CD14-positive monocyte (primary cell): Measurements from ENCODE around the gene SERPINA4. TPM values are rescaled to one million over a fixed set of nuclear protein-coding genes. Genes with fewer than 3 reads are reported as not detected.

Experiments used
- DNase-seq, 3 donors: peaks; one replicate each; pipeline ENCODE4 v3.0.0-alpha.2; 2011 to 2022
- H2AFZ ChIP-seq: 2 replicates; pipeline ENCODE4 v1.6.0; 2012; ENCODE audit warnings: mild to moderate bottlenecking, low read depth, low read length, inconsistent platforms; ENCODE audit not compliant: insufficient read depth, poor library complexity, severe bottlenecking
- H3K27ac ChIP-seq, 2 donors: 1 replicate in 1 of 2; 2 replicates in 1 of 2; pipeline ENCODE4 v1.5.1; 2012 to 2013; ENCODE audit warnings: low read length in 2 of 2, control low read depth in 1 of 2, inconsistent platforms in 1 of 2, low read depth in 1 of 2, mild to moderate bottlenecking in 1 of 2
- H3K27me3 ChIP-seq, 2 donors: one replicate each; pipeline versions ENCODE4 v1.6.0 to v1.6.1; 2011 to 2013; ENCODE audit warnings: low read length in 2 of 2; ENCODE audit not compliant: control insufficient read depth in 2 of 2, insufficient read depth in 2 of 2
- H3K36me3 ChIP-seq, 2 donors: replicated peaks in 1 of 2; 1 replicate in 1 of 2; 2 replicates in 1 of 2; pipeline versions ENCODE4 v1.5.1 to v1.6.1; 2012 to 2013; ENCODE audit warnings: low read length in 2 of 2, control low read depth in 1 of 2, inconsistent platforms in 1 of 2, mild to moderate bottlenecking in 1 of 2; ENCODE audit not compliant: insufficient read depth in 2 of 2, control insufficient read depth in 1 of 2
- H3K4me1 ChIP-seq, 2 donors: 1 replicate in 1 of 2; 2 replicates in 1 of 2; pipeline versions ENCODE4 v1.5.1 to v1.6.1; 2012 to 2013; ENCODE audit warnings: low read length in 2 of 2, control low read depth in 1 of 2, inconsistent platforms in 1 of 2, mild to moderate bottlenecking in 1 of 2, moderate library complexity in 1 of 2; ENCODE audit not compliant: insufficient read depth in 2 of 2, control insufficient read depth in 1 of 2
- H3K4me2 ChIP-seq: replicated peaks from 2 replicates; pipeline ENCODE3; 2012; ENCODE audit warnings: low read length, moderate library complexity, mild to moderate bottlenecking; ENCODE audit not compliant: poor library complexity, severe bottlenecking; ENCODE audit errors: extremely low read depth
- H3K4me3 ChIP-seq, 3 experiments: fragments of 200-600 bp in 1 of 3; sonication (generic) in 1 of 3; replicated peaks in 1 of 3; 1 replicate in 2 of 3; 2 replicates in 1 of 3; pipeline ENCODE4 v1.5.1; 2011 to 2013; ENCODE audit warnings: low read length in 3 of 3, mild to moderate bottlenecking in 3 of 3, control low read depth in 2 of 3, low read depth in 2 of 3, inconsistent platforms in 1 of 3, moderate library complexity in 1 of 3
- H3K79me2 ChIP-seq: 2 replicates; pipeline ENCODE4 v1.6.0; 2012; ENCODE audit warnings: mild to moderate bottlenecking, control low read depth, inconsistent platforms, low read length, moderate library complexity; ENCODE audit not compliant: insufficient read depth
- H3K9ac ChIP-seq: 2 replicates; pipeline ENCODE4 v1.6.0; 2017; ENCODE audit warnings: low read length, mild to moderate bottlenecking; ENCODE audit not compliant: insufficient read depth, poor library complexity, severe bottlenecking
- H3K9me3 ChIP-seq, 2 donors: replicated peaks in 1 of 2; 1 replicate in 1 of 2; 2 replicates in 1 of 2; pipeline versions ENCODE4 v1.5.1 to v1.6.1; 2012 to 2013; ENCODE audit warnings: low read length in 2 of 2, control low read depth in 1 of 2; ENCODE audit not compliant: control insufficient read depth in 1 of 2, insufficient read depth in 1 of 2
- H4K20me1 ChIP-seq: 2 replicates; pipeline ENCODE4 v1.6.0; 2012; ENCODE audit warnings: mild to moderate bottlenecking, low read length, control low read depth, moderate library complexity; ENCODE audit not compliant: insufficient read depth
- H3K27ac Mint-ChIP-seq, 7 donors: one replicate each; pipeline ENCODE4 v1.8.0; 2020; ENCODE audit warnings: mild to moderate bottlenecking in 7 of 7, mixed read lengths in 7 of 7, moderate library complexity in 6 of 7, inconsistent platforms in 2 of 7
- H3K27me3 Mint-ChIP-seq, 3 donors: one replicate each; pipeline ENCODE4 v1.8.0; 2021 to 2022; ENCODE audit warnings: low read depth in 3 of 3, mild to moderate bottlenecking in 3 of 3, mixed read lengths in 3 of 3, moderate library complexity in 3 of 3, inconsistent platforms in 1 of 3
- H3K36me3 Mint-ChIP-seq, 2 donors: one replicate each; pipeline ENCODE4 v1.8.0; 2020; ENCODE audit warnings: mixed read lengths in 2 of 2, inconsistent platforms in 1 of 2, mild to moderate bottlenecking in 1 of 2
- H3K4me1 Mint-ChIP-seq: one replicate; pipeline ENCODE4 v1.8.0; 2020; ENCODE audit warnings: mild to moderate bottlenecking, mixed read lengths
- H3K4me3 Mint-ChIP-seq, 2 donors: one replicate each; pipeline ENCODE4 v1.8.0; 2020; ENCODE audit warnings: mild to moderate bottlenecking in 2 of 2, mixed read lengths in 2 of 2, moderate library complexity in 1 of 2
- H3K9me3 Mint-ChIP-seq, 7 donors: one replicate each; pipeline ENCODE4 v1.8.0; 2020 to 2022; ENCODE audit warnings: mixed read lengths in 7 of 7, mild to moderate bottlenecking in 6 of 7, moderate library complexity in 6 of 7, inconsistent platforms in 2 of 7
- WGBS: methylation state at CpG from one replicate; pipeline ENCODE4 v1.1.5; 2013; ENCODE audit warnings: missing lambda C conversion rate; ENCODE audit not compliant: insufficient coverage; 5-methylcytosine and 5-hydroxymethylcytosine counted together
- intact Hi-C, 2 donors: fragments of 100-400 bp; cut with micrococcal nuclease; formaldehyde crosslinking; loops; one replicate each; pipeline versions ENCODE4 v1.15.0 to v1.15.1; 2023
- polyA plus RNA-seq, 3 donors: library from polyadenylated mRNA; depleted of rRNA in 1 of 3; unstranded in 2 of 3; stranded (reverse) in 1 of 3; fragments of 300-500 nt in 2 of 3; fragments of >200 nt in 1 of 3; fragmentation: Illumina TruSeq in 2 of 3; gene quantifications; 1 replicate in 2 of 3; 2 replicates in 1 of 3; pipeline ENCODE4 v1.2.3, GENCODE V29; 2012 to 2021
- TF ChIP-seq, protein P1 (sequence below): fragments of 200-600 bp; IDR thresholded peaks from one replicate; pipeline ENCODE4 v1.8.0; 2022; ENCODE audit warnings: antibody characterized with exemption, mild to moderate bottlenecking

SERPINA4 gene
- polyA plus RNA-seq, 3 donors = not detected

DNA sequence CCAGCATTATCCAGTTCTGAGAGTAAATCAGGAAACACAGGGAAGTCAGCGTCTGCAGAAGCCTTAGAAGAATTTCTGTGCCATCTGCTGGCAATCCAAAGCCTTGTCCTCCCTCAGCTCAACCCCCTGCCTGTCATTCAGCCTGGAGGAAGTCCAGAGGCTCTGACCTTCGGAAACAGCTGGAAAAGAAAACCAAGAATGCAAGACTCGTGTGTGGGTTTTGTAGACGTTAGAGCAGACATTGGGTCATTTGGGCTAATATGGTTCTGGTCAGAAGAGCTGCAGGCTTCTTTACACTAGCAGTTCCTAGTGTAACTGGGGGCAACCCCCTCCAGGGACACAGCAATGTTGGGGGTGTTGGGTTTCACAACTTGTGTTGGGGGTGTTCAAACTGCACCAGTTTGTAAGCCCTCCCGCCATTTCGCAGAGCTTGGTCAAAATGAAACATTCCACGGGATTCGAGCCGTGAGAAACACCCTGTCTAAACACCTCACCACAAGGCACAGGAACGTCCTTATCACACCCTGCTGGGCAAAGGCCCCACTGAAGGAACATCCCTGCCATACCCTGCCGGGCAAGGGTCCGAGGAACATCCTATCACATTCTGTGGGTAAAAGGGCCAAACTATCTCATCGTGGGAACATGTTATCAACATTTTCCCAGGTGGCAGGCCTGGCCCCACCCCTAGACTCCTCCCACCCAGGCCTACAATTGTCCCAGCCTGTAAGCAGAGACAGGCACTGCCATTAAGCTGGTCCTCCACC is 21.0 kb upstream of the SERPINA4 start:
- Histone ChIP-seq H3K4me3 (no peak overlapping the region), H4K20me1 (no peaks in the 10 kb centered on the region), H3K4me1 (no peaks in the 10 kb centered on the region), H3K36me3 (no peaks in the 10 kb centered on the region), H3K4me2 (no peak overlapping the region), H3K9me3 (peaks cover 0 to 3% of the 10 kb centered on the region in 2 donors), H3K27ac (no peak overlapping the region), H3K27me3 (no peaks in the 10 kb centered on the region), H3K9ac (no peak overlapping the region), H2AFZ (no peak overlapping the region), H3K79me2 (no peaks in the 10 kb centered on the region)
- intact Hi-C loops = no loop called here
- H3K36me3 Mint-ChIP-seq = no peaks in the 10 kb centered on the region
- no peak for DNase-seq
- peaks cover 4 to 11% (median 5%) of the 10 kb centered on the region in 3 donors for H3K27me3 Mint-ChIP-seq
- TF ChIP-seq, protein P1, sequence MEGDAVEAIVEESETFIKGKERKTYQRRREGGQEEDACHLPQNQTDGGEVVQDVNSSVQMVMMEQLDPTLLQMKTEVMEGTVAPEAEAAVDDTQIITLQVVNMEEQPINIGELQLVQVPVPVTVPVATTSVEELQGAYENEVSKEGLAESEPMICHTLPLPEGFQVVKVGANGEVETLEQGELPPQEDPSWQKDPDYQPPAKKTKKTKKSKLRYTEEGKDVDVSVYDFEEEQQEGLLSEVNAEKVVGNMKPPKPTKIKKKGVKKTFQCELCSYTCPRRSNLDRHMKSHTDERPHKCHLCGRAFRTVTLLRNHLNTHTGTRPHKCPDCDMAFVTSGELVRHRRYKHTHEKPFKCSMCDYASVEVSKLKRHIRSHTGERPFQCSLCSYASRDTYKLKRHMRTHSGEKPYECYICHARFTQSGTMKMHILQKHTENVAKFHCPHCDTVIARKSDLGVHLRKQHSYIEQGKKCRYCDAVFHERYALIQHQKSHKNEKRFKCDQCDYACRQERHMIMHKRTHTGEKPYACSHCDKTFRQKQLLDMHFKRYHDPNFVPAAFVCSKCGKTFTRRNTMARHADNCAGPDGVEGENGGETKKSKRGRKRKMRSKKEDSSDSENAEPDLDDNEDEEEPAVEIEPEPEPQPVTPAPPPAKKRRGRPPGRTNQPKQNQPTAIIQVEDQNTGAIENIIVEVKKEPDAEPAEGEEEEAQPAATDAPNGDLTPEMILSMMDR = no peak
- WGBS = 45% methylated on average over 12 of the region's 13 CpGs
- H3K4me1 Mint-ChIP-seq = no peaks in the 10 kb centered on the region
- H3K9me3 Mint-ChIP-seq = peaks cover 0 to 3% (median 0%) of the 10 kb centered on the region in 7 donors
- no peak overlapping the region for H3K4me3 Mint-ChIP-seq
- H3K27ac Mint-ChIP-seq = no peak overlapping the region

DNA sequence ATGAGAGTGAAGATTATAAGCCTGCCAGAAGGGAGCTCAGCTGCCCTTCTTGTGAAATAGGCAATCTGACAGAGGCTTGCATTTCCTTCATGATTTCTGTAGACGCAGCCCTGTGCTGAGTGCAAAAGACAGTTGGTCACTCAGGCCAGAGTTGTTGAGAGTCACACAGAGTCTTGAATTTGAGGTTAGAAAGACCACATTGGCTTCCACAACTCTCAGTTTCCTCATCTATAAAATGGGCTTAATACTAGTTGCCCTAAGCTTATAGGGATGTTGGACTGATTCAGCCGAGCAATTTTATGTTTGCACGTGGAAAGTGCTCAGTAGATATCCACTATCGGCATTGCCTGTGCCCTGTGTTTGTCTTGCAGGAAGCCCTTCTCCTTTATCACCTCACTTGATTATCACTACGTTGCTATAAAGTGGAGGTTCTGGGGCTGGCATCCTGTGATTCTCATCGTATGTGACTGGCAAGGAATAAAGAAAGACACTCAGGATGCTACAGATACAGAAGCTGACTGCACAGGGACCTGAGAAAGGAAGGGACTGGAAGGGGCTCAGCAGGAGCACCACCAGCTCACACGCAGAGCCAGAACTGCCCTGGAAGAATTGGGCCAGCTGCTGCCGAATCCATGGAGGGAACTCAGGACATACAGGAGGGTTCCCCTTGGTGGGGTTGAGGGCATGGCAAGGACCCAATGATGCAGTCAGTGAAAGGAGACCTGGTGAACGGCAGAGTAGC is 19.8 kb upstream of the SERPINA4 start:
- H3K9me3 ChIP-seq = peaks cover 11 to 15% of the 10 kb centered on the region in 2 donors

More for the DNA sequence above, 19.8 kb upstream of the SERPINA4 start:
- Histone ChIP-seq H3K79me2 (no peaks in the 10 kb centered on the region), H3K9ac (no peak overlapping the region), H3K4me3 (no peak overlapping the region), H2AFZ (no peak overlapping the region), H3K27ac (no peak overlapping the region), H3K4me2 (no peak overlapping the region), H3K4me1 (no peaks in the 10 kb centered on the region), H4K20me1 (no peaks in the 10 kb centered on the region), H3K36me3 (no peaks in the 10 kb centered on the region), H3K27me3 (no peaks in the 10 kb centered on the region)
- TF ChIP-seq, protein P1 = no peak
- peaks cover 6 to 11% (median 10%) of the 10 kb centered on the region in 3 donors for H3K27me3 Mint-ChIP-seq
- peaks cover 0 to 13% (median 9%) of the 10 kb centered on the region in 7 donors for H3K9me3 Mint-ChIP-seq
- H3K4me1 Mint-ChIP-seq = no peaks in the 10 kb centered on the region
- H3K4me3 Mint-ChIP-seq = no peak overlapping the region
- no peak overlapping the region for H3K27ac Mint-ChIP-seq
- H3K36me3 Mint-ChIP-seq = no peaks in the 10 kb centered on the region
- 54% methylated on average over 3 of the region's 9 CpGs for WGBS
- intact Hi-C loops = no loop called here
- DNase-seq = no peak
